NB4 (cell line): ENCODE measurements around the gene ARHGEF38.

Experiments used
- MYC ChIP-seq: IDR thresholded peaks from 2 replicates; pipeline ENCODE4 v1.6.1; 2011; ENCODE audit warnings: low read depth, low read length
- POLR2A ChIP-seq: IDR thresholded peaks from 2 replicates; pipeline ENCODE4 v1.6.1; 2011; ENCODE audit warnings: mild to moderate bottlenecking; ENCODE audit not compliant: insufficient read length; ENCODE audit errors: extremely low read depth
- TF ChIP-seq, protein P1 (sequence below): IDR thresholded peaks from one replicate; pipeline ENCODE4 v1.5.1; 2012; ENCODE audit warnings: low read depth, low read length
- TF ChIP-seq, protein P2 (sequence below): IDR thresholded peaks from 2 replicates; pipeline ENCODE4 v1.6.1; 2011; ENCODE audit warnings: low read depth, low read length

DNA sequence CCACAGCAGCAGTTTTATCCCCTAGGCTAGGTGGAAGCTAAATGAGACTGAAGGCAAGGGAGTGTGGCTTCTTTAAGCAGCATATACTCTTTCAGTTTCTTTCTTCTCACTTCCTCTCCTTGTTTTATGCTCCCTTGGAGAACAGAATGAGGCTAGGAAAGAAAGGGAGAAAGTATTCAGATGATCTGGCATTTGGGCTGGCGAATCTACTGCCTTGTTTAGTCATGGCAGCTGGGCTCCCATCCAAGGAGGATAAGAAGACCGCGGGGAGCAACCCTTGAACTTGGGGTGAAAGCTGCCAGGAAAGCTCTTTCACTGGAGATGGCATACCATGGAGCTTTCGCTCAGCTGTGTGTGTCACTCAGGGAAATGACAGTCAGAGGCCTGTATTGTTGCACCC is 72.1 kb downstream of the ARHGEF38 start:
- TF ChIP-seq, protein P1, sequence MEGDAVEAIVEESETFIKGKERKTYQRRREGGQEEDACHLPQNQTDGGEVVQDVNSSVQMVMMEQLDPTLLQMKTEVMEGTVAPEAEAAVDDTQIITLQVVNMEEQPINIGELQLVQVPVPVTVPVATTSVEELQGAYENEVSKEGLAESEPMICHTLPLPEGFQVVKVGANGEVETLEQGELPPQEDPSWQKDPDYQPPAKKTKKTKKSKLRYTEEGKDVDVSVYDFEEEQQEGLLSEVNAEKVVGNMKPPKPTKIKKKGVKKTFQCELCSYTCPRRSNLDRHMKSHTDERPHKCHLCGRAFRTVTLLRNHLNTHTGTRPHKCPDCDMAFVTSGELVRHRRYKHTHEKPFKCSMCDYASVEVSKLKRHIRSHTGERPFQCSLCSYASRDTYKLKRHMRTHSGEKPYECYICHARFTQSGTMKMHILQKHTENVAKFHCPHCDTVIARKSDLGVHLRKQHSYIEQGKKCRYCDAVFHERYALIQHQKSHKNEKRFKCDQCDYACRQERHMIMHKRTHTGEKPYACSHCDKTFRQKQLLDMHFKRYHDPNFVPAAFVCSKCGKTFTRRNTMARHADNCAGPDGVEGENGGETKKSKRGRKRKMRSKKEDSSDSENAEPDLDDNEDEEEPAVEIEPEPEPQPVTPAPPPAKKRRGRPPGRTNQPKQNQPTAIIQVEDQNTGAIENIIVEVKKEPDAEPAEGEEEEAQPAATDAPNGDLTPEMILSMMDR: no peak
- TF ChIP-seq, protein P2, sequence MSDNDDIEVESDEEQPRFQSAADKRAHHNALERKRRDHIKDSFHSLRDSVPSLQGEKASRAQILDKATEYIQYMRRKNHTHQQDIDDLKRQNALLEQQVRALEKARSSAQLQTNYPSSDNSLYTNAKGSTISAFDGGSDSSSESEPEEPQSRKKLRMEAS: no peak
- no peak for TF ChIP-seq POLR2A
- no peak for TF ChIP-seq MYC
